K562 (cell line): ENCODE results near the gene DUOX2. TPM values are rescaled to one million over a fixed set of nuclear protein-coding genes. Genes with fewer than 3 reads are reported as not detected.

Experiments
- ATAC-seq: fragments of 200-7000 bp; cut with Tn5 transposase; 3 replicates; pipeline ENCODE4 v1.9.1; 2020; ENCODE audit warnings: moderate library complexity
- Bru-seq: library from RNA; stranded (reverse); fragments of 400-500 nt; gene quantifications from one replicate; lab custom pipeline; 2021; lab: Mats Ljungman, UMichigan
- BruChase-seq, 2 experiments: library from RNA; stranded (reverse); fragments of 400-500 nt; gene quantifications; one replicate each; lab custom pipeline; 2021; lab: Mats Ljungman, UMichigan
- BruUV-seq: library from RNA; stranded (reverse); fragments of 400-500 nt; replicated peaks from 2 replicates; lab custom pipeline; 2021; lab: Mats Ljungman, UMichigan
- CTCF ChIA-PET: fragments of 300-600 bp; formaldehyde crosslinking; extraction: SDS; loops from one replicate; lab custom pipeline; 2021; ENCODE audit warnings: low intra/inter-chr PET ratio; lab: Yijun Ruan, JAX
- POLR2A ChIA-PET: fragments of 300-600, 350-650 bp; sonication (Branson Sonifier 250); formaldehyde crosslinking; extraction: SDS; loops from one replicate; lab custom pipeline; 2021; ENCODE audit warnings: antibody characterized with exemption, inconsistent platforms; lab: Yijun Ruan, JAX
- DNase-seq, 4 experiments: peaks; one replicate each; pipeline versions ENCODE4 v3.0.0 to v3.0.0-alpha.2; 2011 to 2018; ENCODE audit warnings: low spot score in 3 of 4, mixed read lengths in 3 of 4; ENCODE audit errors: extremely low read depth in 1 of 4
- FAIRE-seq: peaks from 2 replicates; lab custom pipeline; 2011; peaks lifted over from hg19 to GRCh38; lab: Jason Lieb, UNC
- H2AFZ ChIP-seq: 2 replicates; pipeline ENCODE4 v1.6.0; 2011; ENCODE audit warnings: low read depth, low read length, control low read depth, inconsistent platforms
- H3K27ac ChIP-seq: fragments of 200-600 bp; 3 replicates; pipeline ENCODE4 v1.8.0; 2011; ENCODE audit warnings: low read depth, mild to moderate bottlenecking, control low read depth, inconsistent platforms, low read length, moderate library complexity, mixed read lengths; ENCODE audit errors: extremely low read depth
- H3K27me3 ChIP-seq, 2 experiments: fragments of 300-600 bp in 1 of 2; 2 replicates in 1 of 2; 3 replicates in 1 of 2; pipeline versions ENCODE4 v1.6.0 to v1.8.0; 2011; ENCODE audit warnings: inconsistent platforms in 2 of 2, low read length in 2 of 2, mild to moderate bottlenecking in 1 of 2, mixed read lengths in 1 of 2, moderate library complexity in 1 of 2; ENCODE audit not compliant: control insufficient read depth in 2 of 2, insufficient read depth in 2 of 2
- H3K36me3 ChIP-seq: fragments of 300-600 bp; 3 replicates; pipeline ENCODE4 v1.8.0; 2011; ENCODE audit warnings: mild to moderate bottlenecking, low read length, inconsistent platforms; ENCODE audit not compliant: control insufficient read depth, insufficient read depth
- H3K4me1 ChIP-seq, 2 experiments: fragments of 200-600 bp in 1 of 2; replicated peaks in 1 of 2; 2 replicates in 1 of 2; 3 replicates in 1 of 2; pipeline versions ENCODE4 v1.5.1 to v1.8.0; 2011; ENCODE audit warnings: inconsistent platforms in 2 of 2, low read length in 2 of 2, mild to moderate bottlenecking in 1 of 2, mixed read lengths in 1 of 2, moderate library complexity in 1 of 2; ENCODE audit not compliant: control insufficient read depth in 2 of 2, insufficient read depth in 2 of 2
- H3K4me2 ChIP-seq: 2 replicates; pipeline ENCODE4 v1.6.1; 2011; ENCODE audit warnings: low read length, control low read depth, inconsistent platforms, mixed read lengths; ENCODE audit not compliant: insufficient read depth
- H3K4me3 ChIP-seq: fragments of 200-600 bp; sonication (generic), shearing (Covaris generic); 2 replicates; pipeline ENCODE4 v1.5.1; 2016; ENCODE audit warnings: control low read depth, inconsistent platforms
- H3K79me2 ChIP-seq: fragments of 200-600 bp; 3 replicates; pipeline ENCODE4 v1.8.0; 2011; ENCODE audit warnings: low read length, inconsistent platforms; ENCODE audit not compliant: control insufficient read depth, insufficient read depth
- H3K9ac ChIP-seq, 2 experiments: 2 replicates each; pipeline versions ENCODE4 v1.6.0 to v1.6.1; 2011; ENCODE audit warnings: low read depth in 2 of 2, low read length in 2 of 2, control low read depth in 1 of 2, inconsistent platforms in 1 of 2, mild to moderate bottlenecking in 1 of 2, mixed read lengths in 1 of 2; ENCODE audit not compliant: insufficient read depth in 1 of 2
- H3K9me1 ChIP-seq: one replicate; pipeline ENCODE4 v1.6.0; 2011; ENCODE audit warnings: inconsistent platforms, mild to moderate bottlenecking, low read length, moderate library complexity; ENCODE audit not compliant: control insufficient read depth, insufficient read depth
- H3K9me3 ChIP-seq: replicated peaks from 2 replicates; pipeline ENCODE4 v1.5.1; 2011; ENCODE audit warnings: low read depth, low read length, inconsistent platforms; ENCODE audit not compliant: control insufficient read depth, insufficient read depth
- H4K20me1 ChIP-seq: replicated peaks from 2 replicates; pipeline ENCODE4 v1.6.1; 2011; ENCODE audit warnings: low read length, inconsistent platforms, mixed read lengths; ENCODE audit not compliant: control insufficient read depth, insufficient read depth
- WGBS: fragments of 100-300 bp; shearing (Covaris generic); methylation state at CpG from one replicate; pipeline ENCODE4 v1.1.6; 2016; ENCODE audit warnings: low coverage, mixed read lengths; ENCODE audit not compliant: insufficient coverage; ENCODE audit errors: missing lambda C conversion rate; 5-methylcytosine and 5-hydroxymethylcytosine counted together
- in situ Hi-C: fragments of 300-500 bp; cut with MboI; formaldehyde crosslinking; loops from 4 replicates; pipeline ENCODE4 v1.15.0; 2018; ENCODE audit warnings: inconsistent platforms, mixed read lengths
- intact Hi-C: fragments of 100-400 bp; cut with micrococcal nuclease; formaldehyde crosslinking; loops from 2 replicates; pipeline ENCODE4 v1.14.2; 2022
- long read RNA-seq, 3 experiments: library from polyadenylated mRNA in 2 of 3; library from RNA in 1 of 3; unstranded in 2 of 3; stranded (forward) in 1 of 3; transcript quantifications; one replicate each; pipeline ENCODE4 v2.0.0, GENCODE V29; 2019 to 2022
- polyA minus RNA-seq, 3 experiments: library from RNA; depleted of rRNA, polyadenylated mRNA; stranded (reverse); fragments of >200 nt; gene quantifications; 2 replicates each; pipeline ENCODE4 v1.2.3, GENCODE V29; 2011
- polyA plus RNA-seq, 8 experiments: library from polyadenylated mRNA; depleted of rRNA in 4 of 8; stranded (reverse) in 5 of 8; unstranded in 3 of 8; fragments of >200 nt; fragmentation: Nextera tagmentation in 2 of 8; fragmentation: Illumina TruSeq in 1 of 8; extraction: Ambion mirVana in 2 of 8; extraction: Trizol in 1 of 8; gene quantifications; 2 replicates each; pipeline versions ENCODE4 v1.2.1 to v1.2.3, GENCODE V29; 2011 to 2014; ENCODE audit warnings: inconsistent platforms in 1 of 8, missing spikeins in 1 of 8
- total RNA-seq, 7 experiments: library from RNA; depleted of rRNA in 6 of 7; stranded (reverse); fragments of >200 nt in 6 of 7; fragmentation: Illumina TruSeq in 2 of 7; extraction: Trizol in 2 of 7; gene quantifications; 2 replicates each; pipeline versions ENCODE4 v1.2.1 to v1.2.3, GENCODE V29; 2011 to 2021; ENCODE audit warnings: low replicate concordance in 1 of 7
- TF ChIP-seq, protein P1 (sequence below), 3 experiments: fragments of 200-800 bp in 1 of 3; fragments of 250-450 bp in 1 of 3; fragments of 450-650 bp in 1 of 3; sonication (Bioruptor Pico) in 1 of 3; sonication (Bioruptor generic) in 1 of 3; formaldehyde crosslinking in 1 of 3; IDR thresholded peaks; 2 replicates each; pipeline versions ENCODE4 v1.6.1 to v1.8.0; 2016 to 2022; ENCODE audit warnings: mild to moderate bottlenecking in 2 of 3, missing genetic modification characterization in 2 of 3, missing compliant biosample characterization in 1 of 3, moderate library complexity in 1 of 3

Gene DUOX2
- 0.19 and 2.6 TPM in 2 replicates for total RNA-seq (2011; cell fraction: chromatin; rRNA removed; ENCODE audit: low replicate concordance)
- 0.13 and 0.50 TPM in 2 replicates for total RNA-seq (2011; cell fraction: nucleolus; rRNA removed)
- 0.23 and 1.2 TPM in 2 replicates for total RNA-seq (2011; cell fraction: nucleoplasm; rRNA removed)
- total RNA-seq (2014; rRNA removed) (under 0.01 TPM in 1 of 2 replicates, not detected in the other), total RNA-seq (2014; rRNA removed; fragmentation: Illumina TruSeq; extraction: Trizol) (not detected in 2 replicates), total RNA-seq (2015; rRNA removed; fragmentation: Illumina TruSeq; extraction: Trizol) (not detected in 2 replicates), total RNA-seq (2021) (0.02 and 0.36 TPM in 2 replicates), polyA plus RNA-seq (2011; rRNA removed) (0.01 and 0.03 TPM in 2 replicates), polyA plus RNA-seq (2014; fragmentation: Illumina TruSeq; extraction: Trizol) (not detected in 2 replicates), polyA plus RNA-seq (2014; fragmentation: Nextera tagmentation; extraction: Ambion mirVana) (not detected), polyA plus RNA-seq (2014; rRNA removed) (0.01 and 0.05 TPM in 2 replicates), polyA minus RNA-seq (2011; rRNA and poly(A)+ RNA removed) (0.03 and 0.04 TPM in 2 replicates), Bru-seq, nascent RNA (not detected), BruChase-seq, experiment 1, labeled RNA remaining after a 2-hour chase (not detected), BruChase-seq, experiment 2, labeled RNA remaining after a 6-hour chase (not detected)
- polyA plus RNA-seq (2011; cell fraction: cytosol; rRNA removed) = 0.01 TPM in 1 of 2 replicates, not detected in the other
- 0.08 and 0.55 TPM in 2 replicates for polyA plus RNA-seq (2011; cell fraction: nucleus; rRNA removed)
- 0.03 and 0.11 TPM in 2 replicates for polyA plus RNA-seq (2012)
- polyA minus RNA-seq (2011; cell fraction: cytosol; rRNA and poly(A)+ RNA removed) = not detected in 2 replicates
- 0.27 TPM in 1 of 2 replicates, not detected in the other for polyA minus RNA-seq (2011; cell fraction: nucleus; rRNA and poly(A)+ RNA removed)
- long read RNA-seq, experiment 1 = 0 reads
- long read RNA-seq, experiment 2 = 0 reads
- long read RNA-seq, experiment 3 = 0 reads

DNA sequence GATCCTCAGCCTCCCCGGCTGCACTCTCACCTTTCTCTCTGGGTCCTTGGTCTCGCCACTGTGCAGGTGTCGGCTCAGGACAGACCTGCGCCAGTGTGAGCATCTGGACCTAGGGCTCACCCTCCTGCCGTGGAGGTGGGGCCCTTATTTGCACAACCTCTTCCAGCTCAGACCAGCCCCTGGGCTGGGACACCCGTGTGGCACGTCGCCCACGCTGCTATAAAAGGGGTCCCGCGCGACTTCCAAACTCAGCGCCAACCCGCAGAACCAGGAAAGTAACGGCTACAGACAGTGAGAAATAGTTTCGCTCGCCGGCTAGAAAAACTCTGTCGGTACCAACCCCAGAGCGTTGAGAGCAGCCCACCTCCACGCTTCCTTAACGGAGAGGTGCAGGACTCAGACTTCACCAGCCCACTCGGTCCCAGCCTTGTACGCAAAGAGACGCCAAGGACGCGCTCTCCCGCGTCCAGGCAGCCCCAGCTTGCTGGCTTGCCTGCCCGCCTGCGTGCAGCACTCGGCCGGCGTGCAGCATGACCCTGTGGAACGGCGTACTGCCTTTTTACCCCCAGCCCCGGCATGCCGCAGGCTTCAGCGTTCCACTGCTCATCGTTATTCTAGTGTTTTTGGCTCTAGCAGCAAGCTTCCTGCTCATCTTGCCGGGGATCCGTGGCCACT lies at the start of gene DUOX2, which contains the start of gene DUOXA2:
Gene DUOX2, minus strand, starts transcription at position 97 of the 675 bp plus-strand sequence. CDS start 761 bp downstream, outside the sequence.
Gene DUOXA2, plus strand, starts transcription at position 251 of the 675 bp plus-strand sequence. Its CDS starts 280 bp downstream, at position 531.
- Histone ChIP-seq H3K4me2 (no peak within 1 kb of the TSS), H4K20me1 (no peaks in the 10 kb centered on the region), H3K27ac (no peak within 1 kb of the TSS), H3K36me3 (no peaks in the 10 kb centered on the region), H3K9ac (no peak within 1 kb of the TSS), H3K9me1 (no peaks in the 10 kb centered on the region), H3K9me3 (no peaks in the 10 kb centered on the region), H3K4me1 (peaks cover 0 to 32% of the 10 kb centered on the region in 2 experiments; a peak in 3 of 5 replicates), H3K4me3 (no peak within 1 kb of the TSS), H3K79me2 (no peaks in the 10 kb centered on the region), H3K27me3 (peaks cover 2 to 19% of the 10 kb centered on the region in 2 experiments; a peak in 3 of 5 replicates), H2AFZ (no peak within 1 kb of the TSS)
- WGBS = 40% methylated on average over 42 of the region's 42 CpGs
- ChIA-PET CTCF (no interaction called here), POLR2A (no interaction called here)
- intact Hi-C loops (no loop called here), in situ Hi-C loops (loop anchor here (25.0 kb wide), 1 partner anchor 152 kb away; the partner anchor contains the start of gene TERB2)
- ATAC-seq = no peak
- no peak for FAIRE-seq
- BruUV-seq = no TSS peak
- TF ChIP-seq, protein P1, sequence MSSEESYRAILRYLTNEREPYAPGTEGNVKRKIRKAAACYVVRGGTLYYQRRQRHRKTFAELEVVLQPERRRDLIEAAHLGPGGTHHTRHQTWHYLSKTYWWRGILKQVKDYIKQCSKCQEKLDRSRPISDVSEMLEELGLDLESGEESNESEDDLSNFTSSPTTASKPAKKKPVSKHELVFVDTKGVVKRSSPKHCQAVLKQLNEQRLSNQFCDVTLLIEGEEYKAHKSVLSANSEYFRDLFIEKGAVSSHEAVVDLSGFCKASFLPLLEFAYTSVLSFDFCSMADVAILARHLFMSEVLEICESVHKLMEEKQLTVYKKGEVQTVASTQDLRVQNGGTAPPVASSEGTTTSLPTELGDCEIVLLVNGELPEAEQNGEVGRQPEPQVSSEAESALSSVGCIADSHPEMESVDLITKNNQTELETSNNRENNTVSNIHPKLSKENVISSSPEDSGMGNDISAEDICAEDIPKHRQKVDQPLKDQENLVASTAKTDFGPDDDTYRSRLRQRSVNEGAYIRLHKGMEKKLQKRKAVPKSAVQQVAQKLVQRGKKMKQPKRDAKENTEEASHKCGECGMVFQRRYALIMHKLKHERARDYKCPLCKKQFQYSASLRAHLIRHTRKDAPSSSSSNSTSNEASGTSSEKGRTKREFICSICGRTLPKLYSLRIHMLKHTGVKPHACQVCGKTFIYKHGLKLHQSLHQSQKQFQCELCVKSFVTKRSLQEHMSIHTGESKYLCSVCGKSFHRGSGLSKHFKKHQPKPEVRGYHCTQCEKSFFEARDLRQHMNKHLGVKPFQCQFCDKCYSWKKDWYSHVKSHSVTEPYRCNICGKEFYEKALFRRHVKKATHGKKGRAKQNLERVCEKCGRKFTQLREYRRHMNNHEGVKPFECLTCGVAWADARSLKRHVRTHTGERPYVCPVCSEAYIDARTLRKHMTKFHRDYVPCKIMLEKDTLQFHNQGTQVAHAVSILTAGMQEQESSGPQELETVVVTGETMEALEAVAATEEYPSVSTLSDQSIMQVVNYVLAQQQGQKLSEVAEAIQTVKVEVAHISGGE (CRISPR knock-in tag; IDR thresholded peaks at IDR 0.05) = no peak
- DNase-seq = no peak
